GM12878 (cell line): ENCODE data around the gene CFAP58. TPM values are rescaled to one million over a fixed set of nuclear protein-coding genes. Genes with fewer than 3 reads are reported as not detected.
A peak's percentile ranks its signal among the peaks of the same experiment; 100 is the strongest.

Experiments
- ASH2L ChIP-seq: fragments of 300-600, 200-600 bp; sonication (generic); IDR thresholded peaks from 2 replicates; pipeline ENCODE4 v1.6.1; 2017; ENCODE audit warnings: low read depth, mild to moderate bottlenecking, borderline replicate concordance
- BHLHE40 ChIP-seq, 2 experiments: fragments of 450-650 bp in 1 of 2; IDR thresholded peaks; 2 replicates each; pipeline ENCODE4 v1.6.1; 2011 to 2017; ENCODE audit warnings: low read depth in 2 of 2, borderline replicate concordance in 1 of 2, improper control_type of control experiment in 1 of 2, low read length in 1 of 2, mild to moderate bottlenecking in 1 of 2
- DPF2 ChIP-seq: fragments of 450-650 bp; IDR thresholded peaks from 2 replicates; pipeline ENCODE4 v1.6.1; 2017; ENCODE audit warnings: mild to moderate bottlenecking
- JUNB ChIP-seq: IDR thresholded peaks from 2 replicates; pipeline ENCODE4 v1.6.1; 2016; ENCODE audit warnings: antibody characterized with exemption, mild to moderate bottlenecking
- KDM1A ChIP-seq: fragments of 200-600 bp; sonication (generic); IDR thresholded peaks from 2 replicates; pipeline ENCODE4 v1.6.1; 2016; ENCODE audit warnings: borderline replicate concordance
- MEF2A ChIP-seq: IDR thresholded peaks from 2 replicates; pipeline ENCODE4 v1.6.1; 2011; ENCODE audit warnings: low read depth, mild to moderate bottlenecking, low read length, moderate library complexity; ENCODE audit not compliant: insufficient read depth
- NFYB ChIP-seq: IDR thresholded peaks from 2 replicates; pipeline ENCODE4 v1.6.1; 2011; ENCODE audit warnings: low read depth, mild to moderate bottlenecking, low read length, improper control_type of control experiment, moderate library complexity; ENCODE audit not compliant: insufficient read depth
- NR2C2 ChIP-seq: IDR thresholded peaks from 2 replicates; pipeline ENCODE4 v1.6.1; 2011; ENCODE audit warnings: borderline replicate concordance, low read depth; ENCODE audit not compliant: control insufficient read depth, insufficient read length
- RCOR1 ChIP-seq: conservative IDR thresholded peaks from 2 replicates; pipeline ENCODE4 v1.6.1; 2012; ENCODE audit warnings: low read depth, low read length, improper control_type of control experiment
- SREBF1 ChIP-seq: IDR thresholded peaks from 2 replicates; pipeline ENCODE4 v1.6.1; 2012; ENCODE audit warnings: mild to moderate bottlenecking, low read length
- STAT1 ChIP-seq: fragments of 450-650 bp; conservative IDR thresholded peaks from 2 replicates; pipeline ENCODE4 v1.6.1; 2014; ENCODE audit warnings: antibody characterized with exemption, mild to moderate bottlenecking
- TBL1XR1 ChIP-seq: IDR thresholded peaks from 2 replicates; pipeline ENCODE4 v1.6.1; 2012; ENCODE audit warnings: low read depth, low read length, improper control_type of control experiment
- YBX1 ChIP-seq: fragments of 450-650 bp; IDR thresholded peaks from 2 replicates; pipeline ENCODE4 v1.6.1; 2016; ENCODE audit warnings: antibody characterized with exemption
- YY1 ChIP-seq: IDR thresholded peaks from 2 replicates; pipeline ENCODE4 v1.6.1; 2011; ENCODE audit warnings: low read depth, mild to moderate bottlenecking, low read length
- polyA plus RNA-seq, 11 experiments: library from polyadenylated mRNA; depleted of rRNA in 4 of 11; unstranded in 6 of 11; stranded (reverse) in 5 of 11; fragments of >200 nt; fragmentation: Nextera tagmentation in 4 of 11; fragmentation: Illumina TruSeq in 1 of 11; extraction: Ambion mirVana in 4 of 11; extraction: Trizol in 1 of 11; gene quantifications; 1 replicate in 1 of 11; 2 replicates in 10 of 11; pipeline versions ENCODE4 v1.2.1 to v1.2.3, GENCODE V29; 2011 to 2016; ENCODE audit warnings: inconsistent platforms in 2 of 11, missing spikeins in 2 of 11, low read depth in 1 of 11
- total RNA-seq, 4 experiments: library from RNA; depleted of rRNA in 3 of 4; stranded (reverse); fragments of >200 nt in 3 of 4; fragmentation: Illumina TruSeq in 1 of 4; extraction: Trizol in 1 of 4; gene quantifications; 2 replicates each; pipeline versions ENCODE4 v1.2.1 to v1.2.3, GENCODE V29; 2013 to 2021
- TF ChIP-seq, protein P1 (sequence below): fragments of 450-650 bp; IDR thresholded peaks from 2 replicates; pipeline ENCODE4 v1.6.1; 2017; ENCODE audit warnings: mild to moderate bottlenecking, moderate library complexity
- TF ChIP-seq, protein P2 (sequence below): fragments of 450-650 bp; formaldehyde crosslinking; IDR thresholded peaks from 2 replicates; pipeline ENCODE4 v1.5.0; 2022; ENCODE audit warnings: mild to moderate bottlenecking, missing genetic modification characterization
- TF ChIP-seq, protein P3 (sequence below): fragments of 450-650 bp; IDR thresholded peaks from 2 replicates; pipeline ENCODE4 v1.6.1; 2017; ENCODE audit warnings: low read depth, mild to moderate bottlenecking, moderate library complexity
- TF ChIP-seq, protein P4 (sequence below): IDR thresholded peaks from 2 replicates; pipeline ENCODE4 v1.6.1; 2012; ENCODE audit warnings: mild to moderate bottlenecking, low read depth, low read length

The CFAP58 gene
- total and polyA plus RNA-seq, 10 of the 15 experiments (the other 5 are each of a cell fraction or from before 2014, with no cell fraction given) = 0.03 to 0.35 (median 0.21) TPM

DNA sequence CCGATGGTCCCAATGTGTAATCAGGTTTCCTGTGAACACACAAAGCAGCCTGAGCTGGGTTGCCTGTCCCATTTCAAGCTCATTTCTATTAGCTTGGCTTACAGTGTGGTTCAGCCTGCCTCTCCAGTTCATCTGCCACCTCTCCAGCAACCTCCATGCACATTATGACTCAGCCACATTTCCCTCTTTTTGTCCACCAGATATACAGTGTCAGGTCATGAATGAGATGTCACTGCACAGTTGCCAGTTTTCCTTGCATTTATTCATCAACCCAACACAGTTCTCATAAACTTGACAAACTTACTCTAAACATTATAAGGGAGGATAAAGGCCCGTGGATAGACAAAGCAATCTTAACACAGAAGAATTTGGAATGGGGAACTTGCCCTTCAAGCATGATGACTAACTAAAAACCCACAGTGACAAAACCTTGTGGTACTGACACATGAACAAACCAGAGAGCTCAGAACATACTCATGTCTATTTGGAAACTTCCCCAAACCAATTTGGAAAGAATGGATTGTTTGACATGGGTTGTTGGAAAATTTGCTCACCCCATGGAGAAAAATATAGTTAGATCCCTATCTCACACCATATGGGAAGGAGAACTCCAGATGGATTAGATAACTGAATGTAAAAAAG lies 2.5 kb upstream of the CFAP58 start (continued):
- TF ChIP-seq, protein P1, sequence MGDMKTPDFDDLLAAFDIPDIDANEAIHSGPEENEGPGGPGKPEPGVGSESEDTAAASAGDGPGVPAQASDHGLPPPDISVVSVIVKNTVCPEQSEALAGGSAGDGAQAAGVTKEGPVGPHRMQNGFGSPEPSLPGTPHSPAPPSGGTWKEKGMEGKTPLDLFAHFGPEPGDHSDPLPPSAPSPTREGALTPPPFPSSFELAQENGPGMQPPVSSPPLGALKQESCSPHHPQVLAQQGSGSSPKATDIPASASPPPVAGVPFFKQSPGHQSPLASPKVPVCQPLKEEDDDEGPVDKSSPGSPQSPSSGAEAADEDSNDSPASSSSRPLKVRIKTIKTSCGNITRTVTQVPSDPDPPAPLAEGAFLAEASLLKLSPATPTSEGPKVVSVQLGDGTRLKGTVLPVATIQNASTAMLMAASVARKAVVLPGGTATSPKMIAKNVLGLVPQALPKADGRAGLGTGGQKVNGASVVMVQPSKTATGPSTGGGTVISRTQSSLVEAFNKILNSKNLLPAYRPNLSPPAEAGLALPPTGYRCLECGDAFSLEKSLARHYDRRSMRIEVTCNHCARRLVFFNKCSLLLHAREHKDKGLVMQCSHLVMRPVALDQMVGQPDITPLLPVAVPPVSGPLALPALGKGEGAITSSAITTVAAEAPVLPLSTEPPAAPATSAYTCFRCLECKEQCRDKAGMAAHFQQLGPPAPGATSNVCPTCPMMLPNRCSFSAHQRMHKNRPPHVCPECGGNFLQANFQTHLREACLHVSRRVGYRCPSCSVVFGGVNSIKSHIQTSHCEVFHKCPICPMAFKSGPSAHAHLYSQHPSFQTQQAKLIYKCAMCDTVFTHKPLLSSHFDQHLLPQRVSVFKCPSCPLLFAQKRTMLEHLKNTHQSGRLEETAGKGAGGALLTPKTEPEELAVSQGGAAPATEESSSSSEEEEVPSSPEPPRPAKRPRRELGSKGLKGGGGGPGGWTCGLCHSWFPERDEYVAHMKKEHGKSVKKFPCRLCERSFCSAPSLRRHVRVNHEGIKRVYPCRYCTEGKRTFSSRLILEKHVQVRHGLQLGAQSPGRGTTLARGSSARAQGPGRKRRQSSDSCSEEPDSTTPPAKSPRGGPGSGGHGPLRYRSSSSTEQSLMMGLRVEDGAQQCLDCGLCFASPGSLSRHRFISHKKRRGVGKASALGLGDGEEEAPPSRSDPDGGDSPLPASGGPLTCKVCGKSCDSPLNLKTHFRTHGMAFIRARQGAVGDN = no peak
- TF ChIP-seq, protein P2, sequence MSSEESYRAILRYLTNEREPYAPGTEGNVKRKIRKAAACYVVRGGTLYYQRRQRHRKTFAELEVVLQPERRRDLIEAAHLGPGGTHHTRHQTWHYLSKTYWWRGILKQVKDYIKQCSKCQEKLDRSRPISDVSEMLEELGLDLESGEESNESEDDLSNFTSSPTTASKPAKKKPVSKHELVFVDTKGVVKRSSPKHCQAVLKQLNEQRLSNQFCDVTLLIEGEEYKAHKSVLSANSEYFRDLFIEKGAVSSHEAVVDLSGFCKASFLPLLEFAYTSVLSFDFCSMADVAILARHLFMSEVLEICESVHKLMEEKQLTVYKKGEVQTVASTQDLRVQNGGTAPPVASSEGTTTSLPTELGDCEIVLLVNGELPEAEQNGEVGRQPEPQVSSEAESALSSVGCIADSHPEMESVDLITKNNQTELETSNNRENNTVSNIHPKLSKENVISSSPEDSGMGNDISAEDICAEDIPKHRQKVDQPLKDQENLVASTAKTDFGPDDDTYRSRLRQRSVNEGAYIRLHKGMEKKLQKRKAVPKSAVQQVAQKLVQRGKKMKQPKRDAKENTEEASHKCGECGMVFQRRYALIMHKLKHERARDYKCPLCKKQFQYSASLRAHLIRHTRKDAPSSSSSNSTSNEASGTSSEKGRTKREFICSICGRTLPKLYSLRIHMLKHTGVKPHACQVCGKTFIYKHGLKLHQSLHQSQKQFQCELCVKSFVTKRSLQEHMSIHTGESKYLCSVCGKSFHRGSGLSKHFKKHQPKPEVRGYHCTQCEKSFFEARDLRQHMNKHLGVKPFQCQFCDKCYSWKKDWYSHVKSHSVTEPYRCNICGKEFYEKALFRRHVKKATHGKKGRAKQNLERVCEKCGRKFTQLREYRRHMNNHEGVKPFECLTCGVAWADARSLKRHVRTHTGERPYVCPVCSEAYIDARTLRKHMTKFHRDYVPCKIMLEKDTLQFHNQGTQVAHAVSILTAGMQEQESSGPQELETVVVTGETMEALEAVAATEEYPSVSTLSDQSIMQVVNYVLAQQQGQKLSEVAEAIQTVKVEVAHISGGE (CRISPR knock-in tag) = no peak
- TF ChIP-seq STAT1 (no peak), DPF2 (0 out of 2 replicates have a peak, but pooled peaks have one; percentile 23), KDM1A (no peak), YBX1 (no peak), NR2C2 (no peak), YY1 (no peak), MEF2A (no peak), JUNB (peak; percentile 32), BHLHE40 (IDR thresholded peaks at IDR 0.05; ENCODE audit: borderline replicate concordance in 1 of 2, low read depth in 2 of 2, low read length in 1 of 2) (no peak), TBL1XR1 (no peak), SREBF1 (no peak), ASH2L (no peak), RCOR1 (no peak), NFYB (no peak)
- TF ChIP-seq, protein P3, sequence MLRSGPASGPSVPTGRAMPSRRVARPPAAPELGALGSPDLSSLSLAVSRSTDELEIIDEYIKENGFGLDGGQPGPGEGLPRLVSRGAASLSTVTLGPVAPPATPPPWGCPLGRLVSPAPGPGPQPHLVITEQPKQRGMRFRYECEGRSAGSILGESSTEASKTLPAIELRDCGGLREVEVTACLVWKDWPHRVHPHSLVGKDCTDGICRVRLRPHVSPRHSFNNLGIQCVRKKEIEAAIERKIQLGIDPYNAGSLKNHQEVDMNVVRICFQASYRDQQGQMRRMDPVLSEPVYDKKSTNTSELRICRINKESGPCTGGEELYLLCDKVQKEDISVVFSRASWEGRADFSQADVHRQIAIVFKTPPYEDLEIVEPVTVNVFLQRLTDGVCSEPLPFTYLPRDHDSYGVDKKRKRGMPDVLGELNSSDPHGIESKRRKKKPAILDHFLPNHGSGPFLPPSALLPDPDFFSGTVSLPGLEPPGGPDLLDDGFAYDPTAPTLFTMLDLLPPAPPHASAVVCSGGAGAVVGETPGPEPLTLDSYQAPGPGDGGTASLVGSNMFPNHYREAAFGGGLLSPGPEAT = peak; percentile 41; the same call in 1 of the 2 replicates
- TF ChIP-seq, protein P4, sequence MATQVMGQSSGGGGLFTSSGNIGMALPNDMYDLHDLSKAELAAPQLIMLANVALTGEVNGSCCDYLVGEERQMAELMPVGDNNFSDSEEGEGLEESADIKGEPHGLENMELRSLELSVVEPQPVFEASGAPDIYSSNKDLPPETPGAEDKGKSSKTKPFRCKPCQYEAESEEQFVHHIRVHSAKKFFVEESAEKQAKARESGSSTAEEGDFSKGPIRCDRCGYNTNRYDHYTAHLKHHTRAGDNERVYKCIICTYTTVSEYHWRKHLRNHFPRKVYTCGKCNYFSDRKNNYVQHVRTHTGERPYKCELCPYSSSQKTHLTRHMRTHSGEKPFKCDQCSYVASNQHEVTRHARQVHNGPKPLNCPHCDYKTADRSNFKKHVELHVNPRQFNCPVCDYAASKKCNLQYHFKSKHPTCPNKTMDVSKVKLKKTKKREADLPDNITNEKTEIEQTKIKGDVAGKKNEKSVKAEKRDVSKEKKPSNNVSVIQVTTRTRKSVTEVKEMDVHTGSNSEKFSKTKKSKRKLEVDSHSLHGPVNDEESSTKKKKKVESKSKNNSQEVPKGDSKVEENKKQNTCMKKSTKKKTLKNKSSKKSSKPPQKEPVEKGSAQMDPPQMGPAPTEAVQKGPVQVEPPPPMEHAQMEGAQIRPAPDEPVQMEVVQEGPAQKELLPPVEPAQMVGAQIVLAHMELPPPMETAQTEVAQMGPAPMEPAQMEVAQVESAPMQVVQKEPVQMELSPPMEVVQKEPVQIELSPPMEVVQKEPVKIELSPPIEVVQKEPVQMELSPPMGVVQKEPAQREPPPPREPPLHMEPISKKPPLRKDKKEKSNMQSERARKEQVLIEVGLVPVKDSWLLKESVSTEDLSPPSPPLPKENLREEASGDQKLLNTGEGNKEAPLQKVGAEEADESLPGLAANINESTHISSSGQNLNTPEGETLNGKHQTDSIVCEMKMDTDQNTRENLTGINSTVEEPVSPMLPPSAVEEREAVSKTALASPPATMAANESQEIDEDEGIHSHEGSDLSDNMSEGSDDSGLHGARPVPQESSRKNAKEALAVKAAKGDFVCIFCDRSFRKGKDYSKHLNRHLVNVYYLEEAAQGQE = no peak
